Coronary artery (tissue), 2 donors: ENCODE data around the gene EYA2.

ENCODE experiments used
- DNase-seq: peaks from one replicate; pipeline ENCODE4 v3.0.0-alpha.2; 2017; ENCODE audit warnings: low spot score
- H3K27ac ChIP-seq, 2 donors: fragments of 200-600 bp; sonication (generic); one replicate each; pipeline ENCODE4 v1.5.1; 2016 to 2019
- H3K4me3 ChIP-seq: fragments of 200-600 bp; sonication (generic); 2 replicates; pipeline ENCODE4 v1.5.1; 2016; ENCODE audit warnings: mild to moderate bottlenecking, moderate library complexity
- TF ChIP-seq, protein P1 (sequence below): fragments of 200-600 bp; sonication (generic); IDR thresholded peaks from one replicate; pipeline ENCODE4 v1.5.1; 2019; ENCODE audit warnings: antibody characterized with exemption

The EYA2 gene

DNA sequence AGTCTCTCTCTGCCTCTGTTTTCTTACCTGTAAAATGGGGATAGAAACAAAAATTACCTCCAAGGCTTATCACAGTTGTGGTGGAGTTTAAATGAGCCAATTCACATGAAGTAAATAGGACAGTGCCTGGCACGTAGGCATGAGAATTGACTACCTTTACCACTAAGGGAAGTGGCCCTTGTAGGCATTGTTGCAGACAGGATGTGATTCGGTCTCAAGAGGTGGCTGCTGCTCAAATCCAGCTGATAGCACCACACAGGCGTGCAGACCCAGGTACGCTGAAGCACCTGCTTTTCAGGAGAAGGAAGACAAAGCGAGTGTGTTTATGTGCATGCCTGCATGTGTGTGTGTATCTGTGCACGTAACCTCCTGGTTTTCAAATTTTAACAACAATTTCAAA is 108.6 kb downstream of the EYA2 start:
- DNase-seq = no peak
- H3K27ac ChIP-seq = no peak overlapping the region
- no peak overlapping the region for H3K4me3 ChIP-seq
- TF ChIP-seq, protein P1, sequence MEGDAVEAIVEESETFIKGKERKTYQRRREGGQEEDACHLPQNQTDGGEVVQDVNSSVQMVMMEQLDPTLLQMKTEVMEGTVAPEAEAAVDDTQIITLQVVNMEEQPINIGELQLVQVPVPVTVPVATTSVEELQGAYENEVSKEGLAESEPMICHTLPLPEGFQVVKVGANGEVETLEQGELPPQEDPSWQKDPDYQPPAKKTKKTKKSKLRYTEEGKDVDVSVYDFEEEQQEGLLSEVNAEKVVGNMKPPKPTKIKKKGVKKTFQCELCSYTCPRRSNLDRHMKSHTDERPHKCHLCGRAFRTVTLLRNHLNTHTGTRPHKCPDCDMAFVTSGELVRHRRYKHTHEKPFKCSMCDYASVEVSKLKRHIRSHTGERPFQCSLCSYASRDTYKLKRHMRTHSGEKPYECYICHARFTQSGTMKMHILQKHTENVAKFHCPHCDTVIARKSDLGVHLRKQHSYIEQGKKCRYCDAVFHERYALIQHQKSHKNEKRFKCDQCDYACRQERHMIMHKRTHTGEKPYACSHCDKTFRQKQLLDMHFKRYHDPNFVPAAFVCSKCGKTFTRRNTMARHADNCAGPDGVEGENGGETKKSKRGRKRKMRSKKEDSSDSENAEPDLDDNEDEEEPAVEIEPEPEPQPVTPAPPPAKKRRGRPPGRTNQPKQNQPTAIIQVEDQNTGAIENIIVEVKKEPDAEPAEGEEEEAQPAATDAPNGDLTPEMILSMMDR = no peak

DNA sequence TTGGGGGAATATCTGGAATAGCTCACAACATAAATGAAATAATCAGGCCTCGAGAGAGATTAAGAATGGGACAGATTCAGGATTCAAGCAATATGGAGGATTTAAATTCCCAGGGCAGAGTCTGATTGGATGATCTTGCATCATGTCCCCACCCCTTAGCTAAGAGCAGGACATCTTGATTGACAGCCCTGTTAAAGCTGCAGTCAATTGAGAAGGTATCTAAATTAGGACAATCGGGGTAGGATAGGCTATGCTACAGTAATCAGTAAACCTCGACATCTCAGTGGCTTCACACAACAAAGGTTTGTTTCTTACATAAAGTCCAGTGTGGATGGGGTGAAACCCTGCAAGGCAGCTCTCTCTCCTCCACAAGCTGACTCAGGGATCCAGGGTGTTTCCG is 109.5 kb downstream of the EYA2 start:
- TF ChIP-seq, protein P1 = no peak

DNA sequence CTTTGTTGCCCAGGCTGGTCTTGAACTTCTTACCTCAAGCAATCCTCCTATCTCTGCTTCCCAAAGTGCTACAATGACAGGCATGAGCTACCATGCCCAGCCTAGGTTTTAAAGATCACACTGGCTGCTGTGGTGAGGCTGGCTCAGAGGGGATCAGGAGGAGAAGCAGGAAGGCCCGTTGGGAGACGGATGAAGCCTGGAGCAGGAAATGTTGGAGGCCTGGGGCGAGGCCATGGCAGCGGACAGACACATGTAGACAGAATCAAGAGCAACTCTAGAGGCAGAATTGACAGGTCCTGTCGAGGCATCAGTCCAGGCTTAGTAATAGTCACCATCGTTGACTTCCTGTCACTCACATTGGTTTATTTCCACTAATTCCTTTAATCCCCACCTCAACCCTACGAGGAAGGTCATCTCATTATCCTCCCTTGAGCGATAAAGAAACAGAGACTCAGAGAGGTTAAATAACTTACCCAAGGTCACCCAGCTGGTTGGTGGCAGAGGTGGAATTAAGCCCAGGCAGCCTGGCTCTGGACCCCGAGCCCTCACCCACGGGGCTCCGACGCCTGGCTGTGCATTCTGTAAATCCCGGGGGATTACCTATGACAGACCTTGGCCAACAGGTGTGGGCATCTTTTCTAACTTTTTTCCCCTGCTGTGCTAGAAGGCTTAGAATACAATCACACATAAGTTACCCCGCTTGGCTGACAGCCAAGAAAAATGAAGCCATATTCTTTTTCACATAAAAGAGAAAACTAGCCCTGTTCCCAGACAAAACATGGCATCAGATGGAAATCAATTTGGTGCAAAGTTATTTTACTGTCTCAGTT is 113.4 kb downstream of the EYA2 start:
- no peak for DNase-seq
- no peak overlapping the region for H3K27ac ChIP-seq
- H3K4me3 ChIP-seq = no peak overlapping the region
- TF ChIP-seq, protein P1 = no peak

More for the DNA sequence above, 109.5 kb downstream of the EYA2 start:
- Histone ChIP-seq H3K4me3 (no peak overlapping the region), H3K27ac (no peak overlapping the region)
- no peak for DNase-seq

DNA sequence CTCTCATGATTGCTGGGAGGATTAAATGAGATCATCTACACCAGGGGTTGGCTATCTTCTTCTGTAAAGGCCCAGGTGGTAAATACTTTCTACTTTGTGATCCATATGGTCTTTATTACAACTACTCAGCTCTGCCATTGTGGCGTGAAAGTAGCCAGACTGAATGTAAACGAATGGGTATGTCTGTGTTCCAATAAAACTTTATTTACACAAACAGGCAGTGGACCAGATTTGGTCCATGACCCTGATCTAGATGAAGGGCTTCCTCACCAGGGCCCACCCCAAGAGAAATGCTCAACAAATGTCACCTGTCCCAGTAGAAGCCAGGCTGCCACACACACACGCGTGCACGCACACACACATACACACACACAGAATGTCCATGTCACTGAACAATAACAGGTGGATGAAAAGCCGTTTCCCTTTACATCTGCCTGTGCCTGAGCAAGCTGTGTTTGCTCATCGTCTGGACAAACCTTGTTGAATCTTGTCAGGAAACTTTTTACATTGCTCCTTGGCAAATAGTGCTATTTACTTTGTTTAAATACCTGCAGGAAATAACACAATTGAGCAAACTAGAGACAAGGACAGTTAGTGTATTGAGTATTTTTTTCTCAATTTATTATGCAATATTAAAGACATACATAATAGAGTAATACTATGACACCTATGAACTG is 114.3 kb downstream of the EYA2 start:
- H3K27ac ChIP-seq = no peak overlapping the region
- TF ChIP-seq, protein P1 = no peak
- DNase-seq = no peak
- no peak overlapping the region for H3K4me3 ChIP-seq

DNA sequence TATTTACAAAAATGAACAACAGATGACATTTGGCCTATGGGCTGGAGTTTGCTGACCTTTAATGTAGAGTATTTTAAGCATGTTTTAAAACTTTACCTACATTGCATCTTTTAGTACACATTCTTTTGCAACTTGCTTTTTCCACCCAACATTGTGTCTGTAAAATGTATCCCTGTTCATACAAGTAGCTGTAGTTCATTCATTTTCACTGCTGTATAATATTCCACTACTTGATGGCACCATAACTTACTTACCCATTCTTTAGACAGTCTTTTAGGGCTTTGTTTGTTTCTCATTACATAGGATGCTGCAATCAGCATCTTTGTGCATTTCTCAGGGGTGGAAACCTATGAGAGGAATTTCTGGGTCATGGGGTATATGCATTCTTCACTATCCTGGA is 115.1 kb downstream of the EYA2 start:
- no peak overlapping the region for H3K4me3 ChIP-seq
- TF ChIP-seq, protein P1 = no peak
- no peak overlapping the region for H3K27ac ChIP-seq
- DNase-seq = no peak

DNA sequence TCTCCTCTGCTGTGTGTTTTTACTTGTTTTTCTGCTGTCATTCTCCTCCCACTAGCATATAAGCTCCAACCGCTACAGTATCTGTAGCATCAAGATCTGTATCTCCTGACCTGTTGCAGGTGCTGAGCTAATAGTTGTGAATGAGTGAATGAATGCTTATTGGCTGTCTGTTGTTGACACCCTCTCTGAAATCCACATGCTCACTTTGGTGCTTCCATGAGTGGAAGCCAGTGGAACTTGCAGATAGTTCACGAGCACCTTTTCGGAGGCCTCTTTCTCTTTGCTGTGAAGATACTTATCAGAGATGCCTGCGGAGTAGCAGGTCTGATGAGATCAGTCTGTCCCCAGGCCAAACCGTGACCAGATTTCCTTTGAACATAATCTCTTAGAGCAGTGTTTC is 117.3 kb downstream of the EYA2 start:
- TF ChIP-seq, protein P1 = no peak
- Histone ChIP-seq H3K27ac (no peak overlapping the region), H3K4me3 (no peak overlapping the region)
- DNase-seq = no peak

DNA sequence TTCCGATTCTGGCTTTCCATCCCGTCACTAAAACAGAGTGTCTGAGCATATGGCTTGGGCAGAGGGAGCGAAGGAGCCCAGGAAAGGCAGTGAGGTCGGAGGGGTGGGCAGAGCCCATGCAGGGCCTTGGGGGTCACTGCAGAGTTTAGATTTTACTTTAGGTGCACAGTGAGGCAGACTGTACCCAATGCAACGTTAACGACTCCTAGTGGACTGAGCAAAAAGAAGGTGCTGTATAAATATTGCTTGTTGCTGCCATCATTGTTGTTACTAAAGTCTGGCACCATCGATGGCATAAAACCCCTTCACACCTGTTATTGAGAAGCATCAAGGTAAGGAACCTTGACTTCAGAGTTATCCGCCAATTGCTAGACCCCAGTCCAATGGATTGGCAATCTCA is 119.0 kb downstream of the EYA2 start:
- TF ChIP-seq, protein P1 = no peak
- Histone ChIP-seq H3K4me3 (no peak overlapping the region), H3K27ac (no peak overlapping the region)
- no peak for DNase-seq
